HCT116 (cell line): Measurements from ENCODE around the gene TCP10L. TPM values are rescaled to one million over a fixed set of nuclear protein-coding genes. Genes with fewer than 3 reads are reported as not detected.

Experiments
- ATAC-seq: fragments of 200-7000 bp; cut with Tn5 transposase; 2 replicates; pipeline ENCODE4 v1.9.1; 2020; ENCODE audit warnings: mild to moderate bottlenecking, moderate library complexity
- BruUV-seq: library from RNA; stranded (reverse); fragments of 400-500 nt; replicated peaks from 2 replicates; lab custom pipeline; 2021; lab: Mats Ljungman, UMichigan
- CTCF ChIA-PET: fragments of 300-600 bp; sonication (Branson Sonifier 250); formaldehyde crosslinking; loops from one replicate; lab custom pipeline; 2021; ENCODE audit warnings: antibody characterized with exemption; lab: Charles Lee
- POLR2A ChIA-PET: fragments of 300-600, 350-600 bp; sonication (Branson Sonifier 250); formaldehyde crosslinking; loops from one replicate; lab custom pipeline; 2021; ENCODE audit warnings: antibody characterized with exemption; lab: Charles Lee
- RAD21 ChIA-PET, 2 experiments: fragments of 300-600 bp; sonication (Branson Sonifier 250); formaldehyde crosslinking; loops; one replicate each; lab custom pipeline; 2023; ENCODE audit warnings: low total read pairs in 2 of 2; ENCODE audit not compliant: uncharacterized antibody in 2 of 2, unreplicated experiment in 2 of 2, low non-redundant PET in 1 of 2; lab: Charles Lee
- DNase-seq: peaks from one replicate; pipeline ENCODE4 v3.0.0-alpha.2; 2010; ENCODE audit warnings: low read depth, low spot score
- H2AFZ ChIP-seq: fragments of 200-600 bp; shearing (Covaris generic), sonication (generic); 2 replicates; pipeline ENCODE4 v1.6.1; 2017; ENCODE audit warnings: low read depth, mixed run types, mixed read lengths, antibody characterized with exemption, low read length; ENCODE audit not compliant: poor library complexity, severe bottlenecking
- H3K27ac ChIP-seq: 2 replicates; pipeline ENCODE4 v1.5.1; 2012; ENCODE audit warnings: low read depth, low read length
- H3K27me3 ChIP-seq: fragments of 200-600 bp; sonication (generic); 2 replicates; pipeline ENCODE4 v1.6.1; 2016; ENCODE audit warnings: mixed run types, low read length, mixed read lengths; ENCODE audit not compliant: insufficient read depth
- H3K36me3 ChIP-seq, 2 experiments: fragments of 200-500 bp in 1 of 2; fragments of 200-600 bp in 1 of 2; sonication (Bioruptor generic) in 1 of 2; sonication (generic) in 1 of 2; 2 replicates each; pipeline versions ENCODE4 v1.5.1 to v1.6.1; 2014 to 2016; ENCODE audit warnings: low read length in 2 of 2, inconsistent platforms in 1 of 2, mixed read lengths in 1 of 2, mixed run types in 1 of 2; ENCODE audit not compliant: insufficient read depth in 2 of 2, control insufficient read depth in 1 of 2
- H3K4me1 ChIP-seq, 2 experiments: fragments of 200-600 bp in 1 of 2; sonication (generic) in 1 of 2; 2 replicates each; pipeline versions ENCODE4 v1.5.1 to v1.6.1; 2012 to 2017; ENCODE audit warnings: low read length in 2 of 2, inconsistent platforms in 1 of 2, mild to moderate bottlenecking in 1 of 2, mixed read lengths in 1 of 2, mixed run types in 1 of 2, moderate library complexity in 1 of 2; ENCODE audit not compliant: insufficient read depth in 2 of 2, control insufficient read depth in 1 of 2
- H3K4me2 ChIP-seq: fragments of 200-600 bp; sonication (generic); 2 replicates; pipeline ENCODE4 v1.6.1; 2017; ENCODE audit warnings: mixed run types, low read length, mixed read lengths
- H3K4me3 ChIP-seq, 2 experiments: fragments of 200-600 bp in 1 of 2; sonication (generic) in 1 of 2; replicated peaks in 1 of 2; 2 replicates each; pipeline ENCODE4 v1.5.1; 2011 to 2016; ENCODE audit warnings: low read length in 2 of 2, control low read depth in 1 of 2, low read depth in 1 of 2, mild to moderate bottlenecking in 1 of 2, mixed read lengths in 1 of 2, mixed run types in 1 of 2
- H3K79me2 ChIP-seq: fragments of 200-600 bp; sonication (generic); 2 replicates; pipeline ENCODE4 v1.6.1; 2017; ENCODE audit warnings: mild to moderate bottlenecking, mixed run types, low read length, moderate library complexity, mixed read lengths; ENCODE audit not compliant: insufficient read depth
- H3K9ac ChIP-seq: fragments of 200-600 bp; sonication (generic); 2 replicates; pipeline ENCODE4 v1.6.1; 2016; ENCODE audit warnings: low read length, mixed read lengths
- H3K9me2 ChIP-seq: fragments of 200-600 bp; sonication (generic), shearing (Covaris generic); 2 replicates; pipeline ENCODE4 v1.6.1; 2017; ENCODE audit warnings: mixed run types, mild to moderate bottlenecking, moderate library complexity; ENCODE audit not compliant: insufficient read depth
- H3K9me3 ChIP-seq, 2 experiments: fragments of 200-500 bp in 1 of 2; fragments of 200-600 bp in 1 of 2; sonication (Bioruptor generic) in 1 of 2; sonication (generic) in 1 of 2; 2 replicates each; pipeline ENCODE4 v1.6.1; 2014 to 2017; ENCODE audit warnings: low read length in 2 of 2, mixed read lengths in 2 of 2, inconsistent platforms in 1 of 2, low read depth in 1 of 2, mild to moderate bottlenecking in 1 of 2, mixed run types in 1 of 2, moderate library complexity in 1 of 2; ENCODE audit not compliant: control insufficient read depth in 1 of 2, insufficient read depth in 1 of 2
- H4K20me1 ChIP-seq: fragments of 200-600 bp; sonication (generic), shearing (Covaris generic); 2 replicates; pipeline ENCODE4 v1.6.1; 2017; ENCODE audit warnings: mixed run types, mild to moderate bottlenecking, moderate library complexity; ENCODE audit not compliant: insufficient read depth
- CEBPB ChIP-seq: IDR thresholded peaks from 2 replicates; pipeline ENCODE4 v1.6.1; 2012; ENCODE audit warnings: low read depth
- FOSL1 ChIP-seq: IDR thresholded peaks from 2 replicates; pipeline ENCODE4 v1.6.1; 2012; ENCODE audit warnings: low read depth
- SIN3A ChIP-seq: IDR thresholded peaks from 2 replicates; pipeline ENCODE4 v1.6.1; 2012; ENCODE audit warnings: low read depth
- TCF7L2 ChIP-seq: IDR thresholded peaks from 2 replicates; pipeline ENCODE4 v1.7.0; 2011; ENCODE audit warnings: borderline replicate concordance, inconsistent platforms; ENCODE audit not compliant: insufficient read depth, insufficient read length; ENCODE audit errors: extremely low read depth
- intact Hi-C: fragments of 100-400 bp; cut with micrococcal nuclease; formaldehyde crosslinking; loops from 2 replicates; pipeline ENCODE4 v1.10.0; 2022
- total RNA-seq: library from RNA; stranded (reverse); gene quantifications from one replicate; pipeline ENCODE4 v1.2.1, GENCODE V29; 2021; ENCODE audit not compliant: unreplicated experiment
- TF ChIP-seq, protein P1 (sequence below): IDR thresholded peaks from 2 replicates; pipeline ENCODE4 v1.6.1; 2012

TCP10L gene
- total RNA-seq, 1 experiment from 2014 or later, result 0.07 TPM

- Histone ChIP-seq H3K79me2 (no peaks in the 10 kb centered on the region), H3K9me2 (no peaks in the 10 kb centered on the region), H3K27ac (no peak overlapping the region), H3K4me2 (no peak overlapping the region), H3K4me3 (no peak overlapping the region), H3K9me3 (no peaks in the 10 kb centered on the region), H3K9ac (no peak overlapping the region), H2AFZ (no peak overlapping the region), H3K4me1 (peaks cover 3 to 14% of the 10 kb centered on the region in 2 experiments; a peak in 3 of 4 replicates), H3K36me3 (peaks cover 31 to 35% of the 10 kb centered on the region in 2 experiments; a peak in 3 of 4 replicates), H3K27me3 (no peaks in the 10 kb centered on the region), H4K20me1 (no peaks in the 10 kb centered on the region)
- BruUV-seq, result no TSS peak
- CTCF ChIA-PET, result interaction anchor here (1.1 to 6.5 kb wide), 2 partner anchors 13 to 197 kb away, joined by 4 to 68 read pairs; partner anchors contain the start of gene CFAP298
- POLR2A ChIA-PET, result no interaction called here
- intact Hi-C loops, result no loop called here
- DNase-seq (no peak), ATAC-seq (no peak)
- RAD21 ChIA-PET, result no interaction called here
- TF ChIP-seq CEBPB (no peak), TCF7L2 (peak; percentile 37)
These were observed 14.2 kb upstream of the TCP10L start for GRCh38 chr21:32599526-32599925.

- TF ChIP-seq SIN3A (no peak), TCF7L2 (peak; percentile 35), FOSL1 (no peak)
- TF ChIP-seq, protein P1, sequence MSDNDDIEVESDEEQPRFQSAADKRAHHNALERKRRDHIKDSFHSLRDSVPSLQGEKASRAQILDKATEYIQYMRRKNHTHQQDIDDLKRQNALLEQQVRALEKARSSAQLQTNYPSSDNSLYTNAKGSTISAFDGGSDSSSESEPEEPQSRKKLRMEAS, result no peak
- Histone ChIP-seq H3K27ac (no peak overlapping the region), H3K27me3 (no peaks in the 10 kb centered on the region), H3K9me2 (no peaks in the 10 kb centered on the region), H3K4me2 (no peak overlapping the region), H3K4me1 (peaks cover 3 to 14% of the 10 kb centered on the region in 2 experiments; a peak in 3 of 4 replicates), H2AFZ (no peak overlapping the region), H3K36me3 (peaks cover 29 to 31% of the 10 kb centered on the region in 2 experiments; a peak in 3 of 4 replicates), H3K9ac (no peak overlapping the region), H4K20me1 (no peaks in the 10 kb centered on the region), H3K79me2 (no peaks in the 10 kb centered on the region), H3K4me3 (no peak overlapping the region), H3K9me3 (no peaks in the 10 kb centered on the region)
- ChIA-PET CTCF (interaction anchor here (1.1 to 6.5 kb wide), 2 partner anchors 13 to 196 kb away, joined by 4 to 68 read pairs; partner anchors contain the start of gene CFAP298), POLR2A (no interaction called here), RAD21 (interaction anchor here in 1 of 2 experiments (0.7 kb wide), 1 partner anchor 206 kb away, joined by 4 read pairs; the partner anchor contains the start of gene URB1)
- intact Hi-C loops, result no loop called here
- BruUV-seq, result no TSS peak
- ATAC-seq (no peak), DNase-seq (no peak)
These were observed 13.8 kb upstream of the TCP10L start for GRCh38 chr21:32599091-32599490.
